Measurements from ENCODE around the gene SZT2. TPM values are rescaled to one million over a fixed set of nuclear protein-coding genes. Genes with fewer than 3 reads are reported as not detected.

The SZT2 gene
- total RNA-seq, 1 experiment from 2014 or later, result 29.0 TPM

DNA sequence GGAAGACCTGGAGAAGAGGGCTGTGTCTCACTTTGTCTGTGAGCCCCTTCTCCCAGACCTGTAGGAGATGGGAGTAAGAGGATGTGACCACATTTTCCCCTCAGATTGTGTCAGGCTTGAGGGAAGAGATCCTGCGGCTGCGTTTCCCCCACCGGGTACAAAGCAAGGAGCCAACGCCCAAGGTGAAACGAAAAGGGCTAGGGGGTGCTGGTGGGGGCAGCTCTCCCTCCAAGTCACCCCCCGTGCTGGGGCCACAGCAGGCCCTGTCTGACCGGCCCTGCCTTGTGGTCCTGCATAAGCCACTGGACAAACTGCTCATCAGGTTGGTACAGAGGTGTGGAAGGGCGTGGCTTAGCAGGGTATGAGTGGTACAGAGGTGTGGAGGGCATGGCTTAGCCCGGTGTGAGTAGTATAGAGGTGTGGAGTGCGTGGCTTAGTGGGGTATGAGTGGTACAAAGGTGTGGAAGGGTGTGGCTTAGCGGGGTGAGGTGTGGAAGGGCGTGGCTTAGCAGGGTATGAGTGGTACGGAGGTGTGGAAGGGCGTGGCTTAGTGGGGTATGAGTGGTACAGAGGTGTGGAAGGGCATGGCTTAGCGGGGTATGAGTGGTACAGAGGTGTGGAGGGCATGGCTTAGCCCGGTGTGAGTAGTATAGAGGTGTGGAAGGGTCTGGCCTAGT lies 33.4 kb downstream of the SZT2 start:
- Histone ChIP-seq H3K4me3 (ENCODE audit: low read depth, low read length) (no peak overlapping the region), H3K36me3 (ENCODE audit: control insufficient read depth, insufficient read depth, low read length) (peaks cover 2% of the 10 kb centered on the region), H3K4me1 (no peaks in the 10 kb centered on the region), H3K27me3 (replicated peaks; ENCODE audit: control insufficient read depth, insufficient read depth, low read length) (no peaks in the 10 kb centered on the region), H3K9me3 (no peaks in the 10 kb centered on the region)
- no TSS peak for BruUV-seq (replicated peaks)
- ChIA-PET CTCF (no interaction called here), POLR2A (no interaction called here)
- TF ChIP-seq, protein P1, sequence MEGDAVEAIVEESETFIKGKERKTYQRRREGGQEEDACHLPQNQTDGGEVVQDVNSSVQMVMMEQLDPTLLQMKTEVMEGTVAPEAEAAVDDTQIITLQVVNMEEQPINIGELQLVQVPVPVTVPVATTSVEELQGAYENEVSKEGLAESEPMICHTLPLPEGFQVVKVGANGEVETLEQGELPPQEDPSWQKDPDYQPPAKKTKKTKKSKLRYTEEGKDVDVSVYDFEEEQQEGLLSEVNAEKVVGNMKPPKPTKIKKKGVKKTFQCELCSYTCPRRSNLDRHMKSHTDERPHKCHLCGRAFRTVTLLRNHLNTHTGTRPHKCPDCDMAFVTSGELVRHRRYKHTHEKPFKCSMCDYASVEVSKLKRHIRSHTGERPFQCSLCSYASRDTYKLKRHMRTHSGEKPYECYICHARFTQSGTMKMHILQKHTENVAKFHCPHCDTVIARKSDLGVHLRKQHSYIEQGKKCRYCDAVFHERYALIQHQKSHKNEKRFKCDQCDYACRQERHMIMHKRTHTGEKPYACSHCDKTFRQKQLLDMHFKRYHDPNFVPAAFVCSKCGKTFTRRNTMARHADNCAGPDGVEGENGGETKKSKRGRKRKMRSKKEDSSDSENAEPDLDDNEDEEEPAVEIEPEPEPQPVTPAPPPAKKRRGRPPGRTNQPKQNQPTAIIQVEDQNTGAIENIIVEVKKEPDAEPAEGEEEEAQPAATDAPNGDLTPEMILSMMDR (IDR thresholded peaks at IDR 0.05; ENCODE audit: insufficient read depth in 1 of 2, low read depth in 1 of 2, low read length in 1 of 2, severe bottlenecking in 1 of 2, unreplicated experiment in 1 of 2), result no peak
- H3K4me1 Mint-ChIP-seq (ENCODE audit: low read depth, unreplicated experiment), result no peaks in the 10 kb centered on the region
- H3K27ac Mint-ChIP-seq (ENCODE audit: unreplicated experiment), result no peak overlapping the region
- intact Hi-C loops (cut with micrococcal nuclease; ENCODE audit: unreplicated experiment), result no loop called here
- peaks cover 5% of the 10 kb centered on the region for H3K36me3 Mint-ChIP-seq (ENCODE audit: insufficient read depth, unreplicated experiment)
- H3K27me3 Mint-ChIP-seq (ENCODE audit: insufficient read depth, unreplicated experiment), result no peaks in the 10 kb centered on the region
- no peaks in the 10 kb centered on the region for H3K9me3 Mint-ChIP-seq (ENCODE audit: unreplicated experiment)
- H3K4me3 Mint-ChIP-seq (ENCODE audit: unreplicated experiment), result no peak overlapping the region
- DNase-seq, result no peak

DNA sequence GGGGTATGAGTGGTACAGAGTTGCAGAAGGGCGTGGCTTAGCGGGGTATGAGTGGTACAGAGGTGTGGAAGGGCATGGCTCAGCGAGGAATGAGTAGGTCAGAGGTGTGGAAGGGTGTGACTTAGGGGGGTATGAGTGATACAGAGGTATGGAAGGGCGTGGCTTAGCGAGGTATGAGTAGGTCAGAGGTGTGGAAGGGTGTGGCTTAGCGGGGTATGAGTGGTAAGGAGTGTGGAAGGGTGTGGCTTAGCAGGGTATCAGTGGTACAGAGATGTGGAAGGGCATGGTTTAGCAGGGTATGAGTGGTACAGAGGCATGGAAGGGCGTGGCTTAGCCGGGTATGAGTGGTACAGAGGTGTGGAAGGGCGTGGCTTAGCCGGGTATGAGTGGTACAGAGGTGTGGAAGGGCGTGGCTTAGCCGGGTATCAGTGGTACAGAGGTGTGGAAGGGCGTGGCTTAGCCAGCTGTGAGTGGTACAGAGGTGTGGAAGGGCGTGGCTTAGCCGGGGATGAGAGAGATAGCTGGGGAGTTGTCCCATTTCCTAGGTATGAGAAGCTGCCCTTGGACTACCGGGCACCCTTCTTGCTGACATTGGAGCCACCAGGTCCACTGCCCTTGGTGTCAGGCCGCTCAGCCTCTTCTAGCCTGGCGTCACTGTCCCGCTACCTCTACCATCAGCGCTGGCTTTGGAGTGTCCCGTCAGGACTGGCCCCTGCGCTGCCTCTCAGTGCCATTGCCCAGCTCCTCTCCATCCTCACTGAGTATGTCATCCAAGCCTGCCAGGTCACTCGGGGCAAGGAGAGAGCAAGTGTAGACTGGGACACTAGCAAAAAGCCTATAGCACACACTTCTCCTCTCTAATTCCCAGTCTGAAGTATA lies 34.2 kb downstream of the SZT2 start:
- no peak overlapping the region for H3K4me3 Mint-ChIP-seq (ENCODE audit: unreplicated experiment)
- CTCF ChIA-PET, result no interaction called here

DNA sequence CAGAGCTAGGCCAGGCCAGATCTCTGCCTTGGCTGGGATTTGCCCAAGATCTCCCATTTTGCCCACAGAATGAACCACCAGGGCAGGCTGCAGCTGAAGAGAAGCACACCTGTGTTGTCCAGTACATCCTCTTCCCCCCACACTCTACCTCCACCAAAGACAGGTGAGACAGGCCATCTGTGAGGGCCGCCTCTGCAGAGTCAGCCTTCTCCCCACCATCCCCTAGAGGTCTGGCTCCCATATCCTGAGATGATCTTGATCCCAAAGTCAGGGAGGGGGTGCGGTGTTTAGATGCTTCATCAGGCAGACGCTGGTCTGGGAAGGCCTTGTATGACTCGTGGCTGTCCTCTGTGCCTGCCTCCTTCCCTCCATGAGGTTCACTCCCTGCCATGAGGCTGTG lies 35.3 kb downstream of the SZT2 start:
- no peak for DNase-seq
- no peaks in the 10 kb centered on the region for H3K27me3 Mint-ChIP-seq (ENCODE audit: insufficient read depth, unreplicated experiment)
- peaks cover 12% of the 10 kb centered on the region for H3K36me3 Mint-ChIP-seq (ENCODE audit: insufficient read depth, unreplicated experiment)
- CTCF ChIA-PET, result no interaction called here
- no peaks in the 10 kb centered on the region for H3K9me3 ChIP-seq
- no TSS peak for BruUV-seq (replicated peaks)
- POLR2A ChIA-PET, result no interaction called here
- no peaks in the 10 kb centered on the region for H3K4me1 ChIP-seq
- H3K36me3 ChIP-seq (ENCODE audit: control insufficient read depth, insufficient read depth, low read length), result peaks cover 2% of the 10 kb centered on the region
- H3K9me3 Mint-ChIP-seq (ENCODE audit: unreplicated experiment), result no peaks in the 10 kb centered on the region
- intact Hi-C loops (cut with micrococcal nuclease; ENCODE audit: unreplicated experiment), result no loop called here
- no peaks in the 10 kb centered on the region for H3K27me3 ChIP-seq (replicated peaks; ENCODE audit: control insufficient read depth, insufficient read depth, low read length)
- H3K4me3 Mint-ChIP-seq (ENCODE audit: unreplicated experiment), result no peak overlapping the region
- H3K4me3 ChIP-seq (ENCODE audit: low read depth, low read length), result no peak overlapping the region
- TF ChIP-seq, protein P1 (IDR thresholded peaks at IDR 0.05; ENCODE audit: insufficient read depth in 1 of 2, low read depth in 1 of 2, low read length in 1 of 2, severe bottlenecking in 1 of 2, unreplicated experiment in 1 of 2), result no peak
- H3K27ac Mint-ChIP-seq (ENCODE audit: unreplicated experiment), result no peak overlapping the region
- H3K4me1 Mint-ChIP-seq (ENCODE audit: low read depth, unreplicated experiment), result no peaks in the 10 kb centered on the region

More for the DNA sequence above, 34.2 kb downstream of the SZT2 start:
- POLR2A ChIA-PET, result interaction anchor here (0.6 kb wide), 1 partner anchor 35 kb away, joined by 3 read pairs; the partner anchor contains the start of gene MED8
- no peak for DNase-seq
- Mint-ChIP-seq H3K4me1 (ENCODE audit: low read depth, unreplicated experiment) (no peaks in the 10 kb centered on the region), H3K36me3 (ENCODE audit: insufficient read depth, unreplicated experiment) (peaks cover 6% of the 10 kb centered on the region), H3K27me3 (ENCODE audit: insufficient read depth, unreplicated experiment) (no peaks in the 10 kb centered on the region), H3K27ac (ENCODE audit: unreplicated experiment) (no peak overlapping the region), H3K9me3 (ENCODE audit: unreplicated experiment) (no peaks in the 10 kb centered on the region)
- intact Hi-C loops (cut with micrococcal nuclease; ENCODE audit: unreplicated experiment), result no loop called here
- TF ChIP-seq, protein P1 (IDR thresholded peaks at IDR 0.05; ENCODE audit: insufficient read depth in 1 of 2, low read depth in 1 of 2, low read length in 1 of 2, severe bottlenecking in 1 of 2, unreplicated experiment in 1 of 2), result no peak
- Histone ChIP-seq H3K27me3 (replicated peaks; ENCODE audit: control insufficient read depth, insufficient read depth, low read length) (no peaks in the 10 kb centered on the region), H3K36me3 (ENCODE audit: control insufficient read depth, insufficient read depth, low read length) (peaks cover 2% of the 10 kb centered on the region), H3K4me1 (no peaks in the 10 kb centered on the region), H3K4me3 (ENCODE audit: low read depth, low read length) (no peak overlapping the region), H3K9me3 (no peaks in the 10 kb centered on the region)
- no TSS peak for BruUV-seq (replicated peaks)

Measured in Caco-2 (cell line).